Esophagus squamous epithelium (tissue), 5 donors: ENCODE measurements around the gene ZIC2. TPM values are rescaled to one million over a fixed set of nuclear protein-coding genes. Genes with fewer than 3 reads are reported as not detected.
"Not testable (repeated sequence)": the region's sequence is repeated elsewhere in the genome, so short reads cannot be mapped to it uniquely, and the experiment has no call there.

Experiments
- DNase-seq: peaks from one replicate; lab custom pipeline; 2025; lab: John Stamatoyannopoulos, UW
- H3K27ac ChIP-seq, 4 donors: fragments of 200-600 bp; sonication (generic); one replicate each; pipeline ENCODE4 v1.5.1; 2016 to 2019; ENCODE audit warnings: mild to moderate bottlenecking in 1 of 4
- H3K27me3 ChIP-seq, 4 donors: fragments of 200-600 bp; sonication (generic); 1 replicate in 3 of 4; 2 replicates in 1 of 4; pipeline versions ENCODE4 v1.5.1 to v1.6.0; 2017 to 2021; ENCODE audit warnings: antibody characterized with exemption in 1 of 4
- H3K36me3 ChIP-seq, 3 donors: fragments of 200-600 bp; sonication (generic); one replicate each; pipeline ENCODE4 v1.5.1; 2016 to 2019
- H3K4me1 ChIP-seq, 3 donors: fragments of 200-600 bp; sonication (generic); one replicate each; pipeline ENCODE4 v1.5.1; 2017 to 2019
- H3K4me3 ChIP-seq, 4 donors: fragments of 200-600 bp; sonication (generic); 1 replicate in 3 of 4; 2 replicates in 1 of 4; pipeline ENCODE4 v1.5.1; 2016 to 2019; ENCODE audit warnings: mild to moderate bottlenecking in 2 of 4, moderate library complexity in 1 of 4
- H3K9me3 ChIP-seq, 3 donors: fragments of 200-600 bp; sonication (generic); one replicate each; pipeline ENCODE4 v1.5.1; 2016 to 2019
- POLR2A ChIP-seq, 4 donors: fragments of 450-650 bp; IDR thresholded peaks; one replicate each; pipeline ENCODE4 v1.6.1; 2017; ENCODE audit warnings: antibody characterized with exemption in 4 of 4, mild to moderate bottlenecking in 4 of 4, moderate library complexity in 3 of 4
- WGBS, 2 donors: methylation state at CpG; one replicate each; pipeline ENCODE4 v1.1.5; 2018; 5-methylcytosine and 5-hydroxymethylcytosine counted together
- intact Hi-C: fragments of 100-400 bp; cut with DNase I; formaldehyde crosslinking; loops from one replicate; pipeline ENCODE4 v1.15.0; 2022
- total RNA-seq, 4 donors: library from RNA; depleted of rRNA; stranded (reverse); fragments of >200 nt; gene quantifications; one replicate each; pipeline ENCODE4 v1.1.0, GENCODE V29; 2016
- TF ChIP-seq, protein P1 (sequence below), 6 experiments: fragments of 450-650 bp in 4 of 6; fragments of 200-600 bp in 2 of 6; sonication (generic) in 2 of 6; IDR thresholded peaks; one replicate each; pipeline ENCODE4 v1.5.1; 2016 to 2019; ENCODE audit warnings: antibody characterized with exemption in 6 of 6, mild to moderate bottlenecking in 4 of 6, moderate library complexity in 4 of 6
- donor health status: DM: yes; HTN: yes; CAD: no.

ZIC2 gene
- total RNA-seq, 4 donors from 2014 or later = under 0.01 TPM; not detected in 3

DNA sequence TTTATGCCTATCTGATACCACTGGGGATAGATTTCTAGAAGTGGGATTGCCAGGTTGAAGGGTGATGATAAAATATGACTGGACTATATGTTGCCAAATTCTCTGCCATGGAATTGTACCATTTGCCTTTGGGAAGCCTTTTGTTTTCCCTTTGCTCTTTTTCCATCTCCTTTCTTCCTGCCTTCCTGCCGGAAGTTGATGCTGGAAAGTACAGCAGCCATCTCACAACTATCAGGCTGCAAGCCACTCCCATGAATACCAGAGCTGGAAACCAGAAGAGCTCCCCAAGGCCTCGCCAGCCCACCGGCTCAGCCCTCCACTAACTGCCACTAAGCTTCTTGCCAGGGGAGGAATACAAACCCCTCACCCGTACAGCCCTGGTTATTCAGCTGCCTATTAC is 39.7 kb upstream of the ZIC2 start:
- H3K9me3 ChIP-seq = no peaks in the 10 kb centered on the region
- H3K36me3 ChIP-seq = no peaks in the 10 kb centered on the region
- no peaks in the 10 kb centered on the region for H3K4me1 ChIP-seq
- H3K4me3 ChIP-seq = no peak overlapping the region
- H3K27me3 ChIP-seq = peaks cover 0 to 92% (median 0%) of the 10 kb centered on the region in 4 donors
- WGBS, 2 donors = 80 to 82% methylated on average over 4 of the region's 4 CpGs
- intact Hi-C loops = no loop called here
- TF ChIP-seq POLR2A (IDR thresholded peaks at IDR 0.05) = no peak
- TF ChIP-seq, protein P1, sequence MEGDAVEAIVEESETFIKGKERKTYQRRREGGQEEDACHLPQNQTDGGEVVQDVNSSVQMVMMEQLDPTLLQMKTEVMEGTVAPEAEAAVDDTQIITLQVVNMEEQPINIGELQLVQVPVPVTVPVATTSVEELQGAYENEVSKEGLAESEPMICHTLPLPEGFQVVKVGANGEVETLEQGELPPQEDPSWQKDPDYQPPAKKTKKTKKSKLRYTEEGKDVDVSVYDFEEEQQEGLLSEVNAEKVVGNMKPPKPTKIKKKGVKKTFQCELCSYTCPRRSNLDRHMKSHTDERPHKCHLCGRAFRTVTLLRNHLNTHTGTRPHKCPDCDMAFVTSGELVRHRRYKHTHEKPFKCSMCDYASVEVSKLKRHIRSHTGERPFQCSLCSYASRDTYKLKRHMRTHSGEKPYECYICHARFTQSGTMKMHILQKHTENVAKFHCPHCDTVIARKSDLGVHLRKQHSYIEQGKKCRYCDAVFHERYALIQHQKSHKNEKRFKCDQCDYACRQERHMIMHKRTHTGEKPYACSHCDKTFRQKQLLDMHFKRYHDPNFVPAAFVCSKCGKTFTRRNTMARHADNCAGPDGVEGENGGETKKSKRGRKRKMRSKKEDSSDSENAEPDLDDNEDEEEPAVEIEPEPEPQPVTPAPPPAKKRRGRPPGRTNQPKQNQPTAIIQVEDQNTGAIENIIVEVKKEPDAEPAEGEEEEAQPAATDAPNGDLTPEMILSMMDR (IDR thresholded peaks at IDR 0.05) = no peak
- no peak overlapping the region for H3K27ac ChIP-seq
- DNase-seq = no peak

DNA sequence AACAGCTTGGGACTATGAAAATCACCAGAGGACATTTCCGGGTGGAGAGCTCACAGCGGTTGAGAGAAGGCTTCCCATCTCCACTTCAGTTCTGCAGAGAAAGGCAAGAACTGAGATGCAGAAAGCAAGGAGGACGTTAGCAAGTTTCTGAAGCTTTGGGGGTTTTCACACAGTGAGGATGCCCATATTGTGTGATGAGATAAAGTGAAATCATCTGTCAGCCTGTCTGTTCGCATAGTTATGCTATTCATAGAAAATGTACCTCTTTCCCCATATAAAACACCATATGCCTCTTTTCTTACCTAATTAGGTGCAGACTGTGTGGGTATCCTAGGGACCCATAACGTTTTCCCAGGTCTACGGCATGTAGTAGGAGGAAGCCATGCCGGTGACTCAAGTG is 37.5 kb upstream of the ZIC2 start:
- TF ChIP-seq, protein P1 (IDR thresholded peaks at IDR 0.05) = no peak
- TF ChIP-seq POLR2A (IDR thresholded peaks at IDR 0.05) = no peak
- DNase-seq = no peak
- WGBS, 2 donors = 76% methylated on average over 7 of the region's 7 CpGs
- no peaks in the 10 kb centered on the region for H3K4me1 ChIP-seq
- intact Hi-C loops = no loop called here
- H3K9me3 ChIP-seq = no peaks in the 10 kb centered on the region
- H3K4me3 ChIP-seq = no peak overlapping the region
- peaks cover 0 to 93% (median 0%) of the 10 kb centered on the region in 4 donors for H3K27me3 ChIP-seq
- H3K36me3 ChIP-seq = no peaks in the 10 kb centered on the region
- no peak overlapping the region for H3K27ac ChIP-seq

DNA sequence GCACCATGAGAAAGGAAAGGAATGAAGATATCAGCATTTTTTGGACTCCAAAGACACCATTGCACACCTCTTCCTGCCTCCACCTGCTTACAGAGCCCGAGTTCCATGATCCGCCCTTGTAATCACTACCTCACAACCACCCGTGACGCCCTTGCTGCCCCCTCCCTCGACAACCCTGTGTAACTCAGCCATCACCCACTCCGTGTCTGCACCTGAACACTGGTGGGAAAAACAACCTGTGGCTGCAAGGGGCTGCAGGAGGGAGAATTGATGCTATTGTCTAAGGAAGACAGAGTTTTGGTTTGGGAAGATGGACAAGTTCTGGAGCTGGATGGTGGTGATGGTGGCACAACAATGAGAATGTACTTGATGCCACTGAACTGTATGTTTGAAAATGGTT is 37.0 kb upstream of the ZIC2 start:
- intact Hi-C loops = no loop called here
- H3K27ac ChIP-seq = no peak overlapping the region
- no peaks in the 10 kb centered on the region for H3K9me3 ChIP-seq
- TF ChIP-seq POLR2A (IDR thresholded peaks at IDR 0.05) = no peak
- TF ChIP-seq, protein P1 (IDR thresholded peaks at IDR 0.05) = no peak
- no peaks in the 10 kb centered on the region for H3K36me3 ChIP-seq
- H3K27me3 ChIP-seq = peaks cover 0 to 93% (median 0%) of the 10 kb centered on the region in 4 donors
- no peaks in the 10 kb centered on the region for H3K4me1 ChIP-seq
- no peak overlapping the region for H3K4me3 ChIP-seq
- no peak for DNase-seq
- 79 to 82% methylated on average over 6 of the region's 6 CpGs for WGBS, 2 donors

DNA sequence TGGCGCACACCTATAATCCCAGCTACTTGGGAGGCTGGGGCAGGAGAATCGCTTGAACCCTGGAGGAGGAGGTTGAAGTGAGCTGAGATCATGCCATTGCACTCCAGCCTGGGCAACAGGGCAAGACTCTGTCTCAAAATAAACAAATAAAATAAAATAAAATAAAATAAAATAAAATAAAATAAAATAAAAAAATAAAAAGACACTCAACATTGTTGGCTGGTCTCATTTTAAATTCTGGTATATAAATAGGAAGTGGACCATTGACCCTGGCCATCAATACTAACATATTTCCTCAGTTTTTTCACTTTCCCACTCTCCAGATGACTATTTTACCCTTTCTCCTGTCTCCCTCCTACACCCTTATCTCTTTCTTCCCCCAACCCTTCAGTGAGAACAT is 36.1 kb upstream of the ZIC2 start:
- intact Hi-C loops, H3K27ac ChIP-seq, H3K4me1 ChIP-seq, H3K9me3 ChIP-seq, H3K4me3 ChIP-seq, DNase-seq, H3K36me3 ChIP-seq: not testable (repeated sequence)
- H3K27me3 ChIP-seq = peaks cover 0 to 94% (median 0%) of the 10 kb centered on the region in 4 donors
- 75 to 89% methylated on average over 2 of the region's 2 CpGs for WGBS, 2 donors

DNA sequence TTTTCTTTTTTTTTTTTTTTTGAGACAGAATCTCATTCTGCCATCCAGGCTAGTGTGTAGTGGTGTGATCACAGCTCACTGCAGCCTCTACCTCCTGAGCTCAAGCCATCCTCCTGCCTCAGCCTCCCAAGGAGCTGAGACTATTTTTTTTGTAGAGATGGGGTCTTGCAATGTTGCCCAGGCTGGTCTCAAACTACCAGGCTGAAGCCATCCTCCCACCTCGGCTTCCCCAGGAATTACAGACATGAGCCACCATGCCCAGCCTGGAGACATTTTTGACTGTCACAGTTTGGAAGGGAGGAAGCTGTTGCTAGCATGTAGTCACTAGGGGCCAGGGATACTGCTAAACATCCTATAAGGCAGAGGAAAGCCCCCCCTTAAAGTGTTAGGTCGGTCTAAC is 33.9 kb upstream of the ZIC2 start:
- Histone ChIP-seq H3K27me3 (peaks cover 0 to 94% (median 0%) of the 10 kb centered on the region in 4 donors), H3K27ac (no peak overlapping the region), H3K36me3 (no peaks in the 10 kb centered on the region), H3K4me3 (no peak overlapping the region), H3K4me1 (no peaks in the 10 kb centered on the region), H3K9me3 (no peaks in the 10 kb centered on the region)
- no peak for DNase-seq
- intact Hi-C loops = no loop called here
- WGBS, 2 donors = 86 to 87% methylated on average over 1 to 2 of the region's 2 CpGs
- TF ChIP-seq, protein P1 (IDR thresholded peaks at IDR 0.05) = no peak
- no peak for TF ChIP-seq POLR2A (IDR thresholded peaks at IDR 0.05)

DNA sequence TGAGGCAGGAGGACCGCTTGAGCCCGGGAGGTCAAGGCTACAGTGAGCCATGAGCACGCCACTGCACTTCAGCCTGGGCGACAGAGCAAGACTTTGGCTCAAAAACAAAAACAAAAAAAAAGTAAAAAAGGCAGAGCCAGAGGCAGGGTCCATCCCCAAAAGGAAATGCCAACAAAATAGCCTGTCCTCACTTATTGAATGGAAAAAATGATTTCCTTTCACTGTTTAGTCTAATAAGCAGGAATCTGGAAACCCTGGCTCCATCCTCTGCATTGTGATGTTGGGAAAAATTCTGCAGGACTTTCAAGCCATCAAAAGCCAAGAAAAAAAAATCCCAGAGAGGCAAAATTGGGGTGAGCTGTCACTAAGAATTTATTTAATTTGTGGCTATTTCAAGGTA is 33.2 kb upstream of the ZIC2 start:
- Histone ChIP-seq H3K27ac (no peak overlapping the region), H3K27me3 (peaks cover 0 to 96% (median 0%) of the 10 kb centered on the region in 4 donors), H3K36me3 (no peaks in the 10 kb centered on the region), H3K9me3 (no peaks in the 10 kb centered on the region), H3K4me1 (no peaks in the 10 kb centered on the region), H3K4me3 (no peak overlapping the region)
- WGBS, 2 donors = 64 to 65% methylated on average over 4 of the region's 4 CpGs
- intact Hi-C loops = no loop called here
- no peak for TF ChIP-seq POLR2A (IDR thresholded peaks at IDR 0.05)
- TF ChIP-seq, protein P1 (IDR thresholded peaks at IDR 0.05) = no peak
- no peak for DNase-seq
